H9 (cell line): Measurements from ENCODE around the gene PPFIBP1. TPM values are rescaled to one million over a fixed set of nuclear protein-coding genes. Genes with fewer than 3 reads are reported as not detected.

ENCODE experiments used
- DNase-seq: peaks from one replicate; pipeline ENCODE4 v3.0.0-alpha.2; 2017
- H2AFZ ChIP-seq: one replicate; pipeline ENCODE4 v1.6.1; 2013; ENCODE audit warnings: mild to moderate bottlenecking, low read length, control low read depth, moderate library complexity
- H2AK5ac ChIP-seq: 2 replicates; pipeline ENCODE4 v1.6.1; 2013; ENCODE audit warnings: low read length, control low read depth, mixed read lengths; ENCODE audit not compliant: insufficient read length
- H2BK120ac ChIP-seq: one replicate; pipeline ENCODE4 v1.6.1; 2013; ENCODE audit warnings: low read depth, mild to moderate bottlenecking, low read length, control low read depth, inconsistent platforms; ENCODE audit not compliant: poor library complexity, severe bottlenecking
- H2BK12ac ChIP-seq: 2 replicates; pipeline ENCODE4 v1.6.1; 2013; ENCODE audit warnings: low read length, control low read depth, mixed read lengths, low read depth; ENCODE audit not compliant: insufficient read length
- H2BK15ac ChIP-seq: 2 replicates; pipeline ENCODE4 v1.6.1; 2013; ENCODE audit warnings: low read depth, low read length, control low read depth
- H2BK20ac ChIP-seq: one replicate; pipeline ENCODE4 v1.6.1; 2013; ENCODE audit warnings: low read depth, mild to moderate bottlenecking, low read length, control low read depth, inconsistent platforms; ENCODE audit not compliant: poor library complexity, severe bottlenecking
- H2BK5ac ChIP-seq: 2 replicates; pipeline ENCODE4 v1.6.1; 2013; ENCODE audit warnings: low read length, control low read depth, mixed read lengths; ENCODE audit not compliant: insufficient read length
- H3K14ac ChIP-seq: 2 replicates; pipeline ENCODE4 v1.6.1; 2013; ENCODE audit warnings: low read length, control low read depth; ENCODE audit not compliant: insufficient read depth
- H3K18ac ChIP-seq: 2 replicates; pipeline ENCODE4 v1.6.1; 2013; ENCODE audit warnings: low read depth, mild to moderate bottlenecking, mixed read lengths, low read length, control low read depth; ENCODE audit not compliant: insufficient read length
- H3K23ac ChIP-seq: 2 replicates; pipeline ENCODE4 v1.6.1; 2013; ENCODE audit warnings: low read length, control low read depth, mixed read lengths, low read depth; ENCODE audit not compliant: insufficient read length
- H3K23me2 ChIP-seq: 2 replicates; pipeline ENCODE4 v1.6.1; 2013; ENCODE audit warnings: low read depth, mild to moderate bottlenecking, mixed read lengths, low read length, control low read depth; ENCODE audit not compliant: insufficient read length, poor library complexity, severe bottlenecking
- H3K27ac ChIP-seq: 2 replicates; pipeline ENCODE4 v1.5.1; 2013; ENCODE audit warnings: low read length, control low read depth, mixed read lengths, low read depth; ENCODE audit not compliant: insufficient read length
- H3K27me3 ChIP-seq: 2 replicates; pipeline ENCODE4 v1.6.1; 2013; ENCODE audit warnings: low read length, control low read depth, inconsistent platforms; ENCODE audit not compliant: insufficient read depth
- H3K4ac ChIP-seq: 2 replicates; pipeline ENCODE4 v1.6.1; 2013; ENCODE audit warnings: low read depth, mild to moderate bottlenecking, control low read depth, inconsistent platforms, low read length, moderate library complexity
- H3K4me1 ChIP-seq: 2 replicates; pipeline ENCODE4 v1.6.1; 2013; ENCODE audit warnings: low read length, control low read depth, inconsistent platforms; ENCODE audit not compliant: insufficient read depth
- H3K4me2 ChIP-seq: 2 replicates; pipeline ENCODE4 v1.6.1; 2013; ENCODE audit warnings: low read length, control low read depth, mixed read lengths; ENCODE audit not compliant: insufficient read length, insufficient read depth
- H3K56ac ChIP-seq: 2 replicates; pipeline ENCODE4 v1.6.1; 2013; ENCODE audit warnings: low read depth, mild to moderate bottlenecking, mixed read lengths, low read length, control low read depth; ENCODE audit not compliant: insufficient read length
- H3K79me1 ChIP-seq: 2 replicates; pipeline ENCODE4 v1.6.1; 2013; ENCODE audit warnings: low read depth, mild to moderate bottlenecking, moderate library complexity, low read length, control low read depth, inconsistent platforms; ENCODE audit not compliant: insufficient read depth, poor library complexity, severe bottlenecking
- H3K79me2 ChIP-seq: 2 replicates; pipeline ENCODE4 v1.6.1; 2013; ENCODE audit warnings: low read length, control low read depth, inconsistent platforms; ENCODE audit not compliant: insufficient read depth
- H3K9ac ChIP-seq: 2 replicates; pipeline ENCODE4 v1.6.1; 2013; ENCODE audit warnings: low read length, control low read depth, mixed read lengths; ENCODE audit not compliant: insufficient read length; ENCODE audit errors: extremely low read depth
- H3K9me3 ChIP-seq: one replicate; pipeline ENCODE4 v1.6.1; 2013; ENCODE audit warnings: low read depth, low read length, inconsistent platforms; ENCODE audit not compliant: control insufficient read depth
- H3T11ph ChIP-seq: one replicate; pipeline ENCODE4 v1.6.1; 2013; ENCODE audit warnings: mild to moderate bottlenecking, low read length, control low read depth, inconsistent platforms
- H4K20me1 ChIP-seq: one replicate; pipeline ENCODE4 v1.6.1; 2013; ENCODE audit not compliant: control insufficient read depth, insufficient read length, insufficient read depth
- H4K5ac ChIP-seq: 2 replicates; pipeline ENCODE4 v1.6.1; 2013; ENCODE audit warnings: low read depth, mild to moderate bottlenecking, mixed read lengths, low read length, control low read depth; ENCODE audit not compliant: insufficient read length
- H4K8ac ChIP-seq: replicated peaks from 2 replicates; pipeline ENCODE4 v1.6.1; 2013; ENCODE audit warnings: low read length, control low read depth, mixed read lengths, low read depth; ENCODE audit not compliant: insufficient read length
- H4K91ac ChIP-seq: 2 replicates; pipeline ENCODE4 v1.6.1; 2013; ENCODE audit warnings: low read depth, mild to moderate bottlenecking, moderate library complexity, mixed read lengths, low read length, control low read depth; ENCODE audit not compliant: insufficient read length
- H3K27ac Mint-ChIP-seq, 3 experiments: 2 replicates in 2 of 3; 3 replicates in 1 of 3; pipeline ENCODE4 v1.8.0; 2020 to 2021; ENCODE audit warnings: mixed read lengths in 3 of 3, mild to moderate bottlenecking in 1 of 3, moderate library complexity in 1 of 3
- H3K27me3 Mint-ChIP-seq: 2 replicates; pipeline ENCODE4 v1.8.0; 2021; ENCODE audit warnings: low read depth, mild to moderate bottlenecking, moderate library complexity, mixed read lengths
- H3K36me3 Mint-ChIP-seq, 3 experiments: 2 replicates in 2 of 3; 3 replicates in 1 of 3; pipeline ENCODE4 v1.8.0; 2020 to 2021; ENCODE audit warnings: low read depth in 3 of 3, mixed read lengths in 3 of 3; ENCODE audit not compliant: insufficient read depth in 1 of 3
- H3K4me1 Mint-ChIP-seq, 2 experiments: 2 replicates each; pipeline ENCODE4 v1.8.0; 2020; ENCODE audit warnings: mixed read lengths in 2 of 2
- H3K4me3 Mint-ChIP-seq, 2 experiments: 2 replicates in 1 of 2; 3 replicates in 1 of 2; pipeline ENCODE4 v1.8.0; 2020 to 2021; ENCODE audit warnings: mild to moderate bottlenecking in 2 of 2, mixed read lengths in 2 of 2, moderate library complexity in 1 of 2
- H3K9me3 Mint-ChIP-seq, 2 experiments: 2 replicates in 1 of 2; 3 replicates in 1 of 2; pipeline ENCODE4 v1.8.0; 2020; ENCODE audit warnings: mild to moderate bottlenecking in 2 of 2, mixed read lengths in 2 of 2, moderate library complexity in 1 of 2
- WGBS: extraction: QIAGEN DNeasy Blood & Tissue Kit; methylation state at CpG from one replicate; pipeline ENCODE4 v1.1.7; 2013; ENCODE audit warnings: missing lambda C conversion rate, low lambda C conversion rate, mixed read lengths; ENCODE audit not compliant: insufficient read length; ENCODE audit errors: extremely low coverage; 5-methylcytosine and 5-hydroxymethylcytosine counted together
- total RNA-seq: library from RNA; stranded (reverse); gene quantifications from 2 replicates; pipeline ENCODE4 v1.2.1, GENCODE V29; 2021
- TF ChIP-seq, protein P1 (sequence below): fragments of 200-600 bp; sonication (generic); conservative IDR thresholded peaks from 3 replicates; pipeline ENCODE4 v1.8.0; 2021; ENCODE audit warnings: antibody characterized with exemption, mild to moderate bottlenecking

PPFIBP1 gene
- total RNA-seq, 1 experiment from 2014 or later: 29.2 TPM

DNA sequence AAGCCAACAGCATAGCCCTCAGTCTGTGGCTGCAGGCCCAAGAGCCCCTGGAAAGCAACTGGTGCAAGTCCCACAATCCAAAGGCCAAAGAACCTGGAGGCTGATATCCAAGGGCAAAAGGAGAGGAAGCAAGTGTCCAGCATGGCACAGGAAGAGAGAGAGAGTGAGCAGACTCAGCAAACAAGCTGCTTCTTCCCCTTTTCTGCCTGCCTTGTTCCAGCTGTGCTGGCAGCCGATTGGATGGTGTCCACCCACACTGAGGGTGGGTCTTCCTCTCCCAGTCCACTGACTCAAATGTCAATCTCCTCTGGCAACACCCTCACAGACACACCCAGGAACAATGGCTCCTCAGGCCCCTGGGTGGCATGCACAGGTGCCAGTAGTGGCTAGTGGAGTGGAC, 44.0 kb upstream of the PPFIBP1 start:
- no peak overlapping the region for H4K8ac ChIP-seq

More for the DNA sequence above, 44.0 kb upstream of the PPFIBP1 start:
- Histone ChIP-seq H2BK120ac (no peak overlapping the region), H3K56ac (no peak overlapping the region), H3K79me2 (no peaks in the 10 kb centered on the region), H2BK20ac (no peak overlapping the region), H4K5ac (no peak overlapping the region), H2BK12ac (no peak overlapping the region), H3K9ac (no peak overlapping the region), H3K79me1 (no peaks in the 10 kb centered on the region), H2AFZ (no peak overlapping the region), H3K4me2 (no peak overlapping the region), H4K91ac (no peak overlapping the region), H3K14ac (0 out of 2 replicates have a peak overlapping the region, but pooled peaks have one; percentile 57), H2BK15ac (no peak overlapping the region), H3K9me3 (no peaks in the 10 kb centered on the region), H3K18ac (no peak overlapping the region), H3K27me3 (no peaks in the 10 kb centered on the region), H4K20me1 (no peaks in the 10 kb centered on the region), H3K27ac (no peak overlapping the region), H2AK5ac (no peak overlapping the region), H3K4ac (no peak overlapping the region), H2BK5ac (no peak overlapping the region), H3T11ph (no peak overlapping the region), H3K23ac (no peak overlapping the region), H3K23me2 (no peaks in the 10 kb centered on the region), H3K4me1 (no peaks in the 10 kb centered on the region)
- WGBS: no CpG with 5 or more reads among the region's 1 CpG
- no peak overlapping the region for H3K4me3 Mint-ChIP-seq
- 0 out of 7 replicates have a peak overlapping the region, but pooled peaks of 1 of the 3 experiments have one; percentile 56 for H3K27ac Mint-ChIP-seq
- DNase-seq: no peak
- H3K9me3 Mint-ChIP-seq: peaks cover 23 to 24% of the 10 kb centered on the region in 2 experiments
- no peaks in the 10 kb centered on the region; the same call in 1 of the 2 replicates for H3K27me3 Mint-ChIP-seq
- H3K36me3 Mint-ChIP-seq: peaks cover 5 to 18% (median 17%) of the 10 kb centered on the region in 3 experiments; a peak in 6 of 7 replicates
- TF ChIP-seq, protein P1, sequence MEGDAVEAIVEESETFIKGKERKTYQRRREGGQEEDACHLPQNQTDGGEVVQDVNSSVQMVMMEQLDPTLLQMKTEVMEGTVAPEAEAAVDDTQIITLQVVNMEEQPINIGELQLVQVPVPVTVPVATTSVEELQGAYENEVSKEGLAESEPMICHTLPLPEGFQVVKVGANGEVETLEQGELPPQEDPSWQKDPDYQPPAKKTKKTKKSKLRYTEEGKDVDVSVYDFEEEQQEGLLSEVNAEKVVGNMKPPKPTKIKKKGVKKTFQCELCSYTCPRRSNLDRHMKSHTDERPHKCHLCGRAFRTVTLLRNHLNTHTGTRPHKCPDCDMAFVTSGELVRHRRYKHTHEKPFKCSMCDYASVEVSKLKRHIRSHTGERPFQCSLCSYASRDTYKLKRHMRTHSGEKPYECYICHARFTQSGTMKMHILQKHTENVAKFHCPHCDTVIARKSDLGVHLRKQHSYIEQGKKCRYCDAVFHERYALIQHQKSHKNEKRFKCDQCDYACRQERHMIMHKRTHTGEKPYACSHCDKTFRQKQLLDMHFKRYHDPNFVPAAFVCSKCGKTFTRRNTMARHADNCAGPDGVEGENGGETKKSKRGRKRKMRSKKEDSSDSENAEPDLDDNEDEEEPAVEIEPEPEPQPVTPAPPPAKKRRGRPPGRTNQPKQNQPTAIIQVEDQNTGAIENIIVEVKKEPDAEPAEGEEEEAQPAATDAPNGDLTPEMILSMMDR: no peak
- no peaks in the 10 kb centered on the region for H3K4me1 Mint-ChIP-seq
